HepG2 (cell line): Measurements from ENCODE around the gene GNAT2. TPM values are rescaled to one million over a fixed set of nuclear protein-coding genes. Genes with fewer than 3 reads are reported as not detected.

ENCODE experiments used
- ARID4A ChIP-seq: sonication (generic); formaldehyde crosslinking; IDR thresholded peaks from 2 replicates; pipeline ENCODE4 v1.5.0; 2020; ENCODE audit warnings: mild to moderate bottlenecking, missing genetic modification reagents, borderline replicate concordance
- CENPBD1 ChIP-seq: sonication (generic); formaldehyde crosslinking; IDR thresholded peaks from 2 replicates; pipeline ENCODE4 v1.8.0; 2022; ENCODE audit warnings: missing genetic modification reagents, low read depth, mild to moderate bottlenecking, borderline replicate concordance
- KDM1A ChIP-seq: IDR thresholded peaks from 2 replicates; pipeline ENCODE4 v1.6.1; 2016; ENCODE audit warnings: missing compliant biosample characterization
- MEIS2 ChIP-seq: sonication (generic); formaldehyde crosslinking; IDR thresholded peaks from 2 replicates; pipeline ENCODE4 v1.9.0; 2021; ENCODE audit warnings: mild to moderate bottlenecking, missing genetic modification reagents
- PCBP1 ChIP-seq: fragments of 200-400 bp; formaldehyde crosslinking; IDR thresholded peaks from 2 replicates; pipeline ENCODE4 v1.6.1; 2017; ENCODE audit warnings: mild to moderate bottlenecking, low read depth, low read length, borderline replicate concordance
- RBFOX2 ChIP-seq: fragments of 200-400 bp; formaldehyde crosslinking; IDR thresholded peaks from 2 replicates; pipeline ENCODE4 v1.6.1; 2017; ENCODE audit warnings: low read depth, mild to moderate bottlenecking, low read length
- REPIN1 ChIP-seq: sonication (generic); formaldehyde crosslinking; IDR thresholded peaks from 2 replicates; pipeline ENCODE4 v1.8.0; 2022; ENCODE audit warnings: missing genetic modification reagents, low read depth, mild to moderate bottlenecking, borderline replicate concordance
- ZBTB3 ChIP-seq: sonication (generic); formaldehyde crosslinking; IDR thresholded peaks from 2 replicates; pipeline ENCODE4 v1.4.0; 2020; ENCODE audit warnings: low read depth, mild to moderate bottlenecking, moderate library complexity, missing genetic modification reagents, borderline replicate concordance
- ZC3H4 ChIP-seq: sonication (generic); formaldehyde crosslinking; IDR thresholded peaks from 2 replicates; pipeline ENCODE4 v1.4.0; 2020; ENCODE audit warnings: missing genetic modification reagents, borderline replicate concordance
- ZFP36L2 ChIP-seq: sonication (generic); formaldehyde crosslinking; IDR thresholded peaks from 2 replicates; pipeline ENCODE4 v1.4.0; 2020; ENCODE audit warnings: missing genetic modification reagents
- ZNF263 ChIP-seq: sonication (generic); formaldehyde crosslinking; IDR thresholded peaks from 2 replicates; pipeline ENCODE4 v1.4.0; 2020; ENCODE audit warnings: missing genetic modification reagents
- ZNF326 ChIP-seq: sonication (generic); formaldehyde crosslinking; IDR thresholded peaks from 2 replicates; pipeline ENCODE4 v1.4.0; 2020; ENCODE audit warnings: missing genetic modification reagents, borderline replicate concordance
- ZNF331 ChIP-seq: sonication (generic); formaldehyde crosslinking; IDR thresholded peaks from 2 replicates; pipeline ENCODE4 v1.4.0; 2020; ENCODE audit warnings: missing genetic modification reagents
- ZNF597 ChIP-seq: sonication (generic); formaldehyde crosslinking; IDR thresholded peaks from 2 replicates; pipeline ENCODE4 v1.5.0; 2020; ENCODE audit warnings: missing genetic modification reagents
- ZNF687 ChIP-seq: sonication (generic); formaldehyde crosslinking; IDR thresholded peaks from 2 replicates; pipeline ENCODE4 v1.5.1; 2020; ENCODE audit warnings: mild to moderate bottlenecking, missing genetic modification reagents, moderate library complexity
- ZNF709 ChIP-seq: sonication (generic); formaldehyde crosslinking; IDR thresholded peaks from 2 replicates; pipeline ENCODE4 v1.5.0; 2020; ENCODE audit warnings: mild to moderate bottlenecking, missing genetic modification reagents
- ZNF776 ChIP-seq: sonication (generic); formaldehyde crosslinking; IDR thresholded peaks from 2 replicates; pipeline ENCODE4 v1.4.0; 2020; ENCODE audit warnings: mild to moderate bottlenecking, missing genetic modification reagents
- polyA plus RNA-seq, 8 experiments: library from polyadenylated mRNA; depleted of rRNA in 3 of 8; stranded (reverse) in 7 of 8; unstranded in 1 of 8; fragments of >200 nt; fragmentation: Illumina TruSeq in 4 of 8; extraction: Trizol in 4 of 8; gene quantifications; 2 replicates each; pipeline versions ENCODE4 v1.2.1 to v1.2.3, GENCODE V29; 2011 to 2016; ENCODE audit warnings: low read depth in 4 of 8, missing spikeins in 1 of 8, mixed read lengths in 1 of 8; ENCODE audit not compliant: insufficient read depth in 1 of 8
- total RNA-seq, 5 experiments: library from RNA; depleted of rRNA; stranded (reverse); fragments of >200 nt; fragmentation: Illumina TruSeq; extraction: Trizol; gene quantifications; 2 replicates each; pipeline ENCODE4 v1.2.3, GENCODE V29; 2016; ENCODE audit warnings: low read depth in 1 of 5
- TF ChIP-seq, protein P1 (sequence below): IDR thresholded peaks from 2 replicates; pipeline ENCODE4 v1.6.1; 2016; ENCODE audit warnings: mild to moderate bottlenecking

Gene GNAT2
- total and polyA plus RNA-seq, 2 of the 13 experiments (the other 11 are each of a cell fraction or from before 2014, with no cell fraction given), result 0.08 to 0.20 TPM

GRCh38 chr1:109620841-109621286, 1.4 kb upstream of the GNAT2 start (continued):
- TF ChIP-seq, protein P1, sequence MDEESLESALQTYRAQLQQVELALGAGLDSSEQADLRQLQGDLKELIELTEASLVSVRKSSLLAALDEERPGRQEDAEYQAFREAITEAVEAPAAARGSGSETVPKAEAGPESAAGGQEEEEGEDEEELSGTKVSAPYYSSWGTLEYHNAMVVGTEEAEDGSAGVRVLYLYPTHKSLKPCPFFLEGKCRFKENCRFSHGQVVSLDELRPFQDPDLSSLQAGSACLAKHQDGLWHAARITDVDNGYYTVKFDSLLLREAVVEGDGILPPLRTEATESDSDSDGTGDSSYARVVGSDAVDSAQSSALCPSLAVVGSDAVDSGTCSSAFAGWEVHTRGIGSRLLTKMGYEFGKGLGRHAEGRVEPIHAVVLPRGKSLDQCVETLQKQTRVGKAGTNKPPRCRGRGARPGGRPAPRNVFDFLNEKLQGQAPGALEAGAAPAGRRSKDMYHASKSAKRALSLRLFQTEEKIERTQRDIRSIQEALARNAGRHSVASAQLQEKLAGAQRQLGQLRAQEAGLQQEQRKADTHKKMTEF (CRISPR knock-in tag), result no peak
- TF ChIP-seq ZNF709 (CRISPR knock-in tag) (no peak), RBFOX2 (peak; percentile 65), CENPBD1 (no peak), ARID4A (CRISPR knock-in tag) (peak; percentile 81), REPIN1 (CRISPR knock-in tag) (no peak), ZNF687 (CRISPR knock-in tag) (peak; percentile 62; the same call in 1 of the 2 replicates), ZC3H4 (CRISPR knock-in tag) (no peak), ZFP36L2 (CRISPR knock-in tag) (no peak), PCBP1 (0 out of 2 replicates have a peak, but pooled peaks have one; percentile 66), ZNF597 (CRISPR knock-in tag) (no peak), KDM1A (CRISPR knock-in tag) (no peak), ZBTB3 (CRISPR knock-in tag) (no peak), ZNF776 (CRISPR knock-in tag) (no peak), ZNF331 (no peak), MEIS2 (CRISPR knock-in tag) (no peak), ZNF326 (CRISPR knock-in tag) (no peak), ZNF263 (CRISPR knock-in tag) (no peak)
